ENCODE measurements around the gene NFKBIE. TPM values are rescaled to one million over a fixed set of nuclear protein-coding genes. Genes with fewer than 3 reads are reported as not detected.

NFKBIE gene
- total and polyA plus RNA-seq, 9 of the 15 experiments (the other 6 are each of a cell fraction or from before 2014, with no cell fraction given), result 2.1 to 16.4 (median 11.7) TPM

DNA sequence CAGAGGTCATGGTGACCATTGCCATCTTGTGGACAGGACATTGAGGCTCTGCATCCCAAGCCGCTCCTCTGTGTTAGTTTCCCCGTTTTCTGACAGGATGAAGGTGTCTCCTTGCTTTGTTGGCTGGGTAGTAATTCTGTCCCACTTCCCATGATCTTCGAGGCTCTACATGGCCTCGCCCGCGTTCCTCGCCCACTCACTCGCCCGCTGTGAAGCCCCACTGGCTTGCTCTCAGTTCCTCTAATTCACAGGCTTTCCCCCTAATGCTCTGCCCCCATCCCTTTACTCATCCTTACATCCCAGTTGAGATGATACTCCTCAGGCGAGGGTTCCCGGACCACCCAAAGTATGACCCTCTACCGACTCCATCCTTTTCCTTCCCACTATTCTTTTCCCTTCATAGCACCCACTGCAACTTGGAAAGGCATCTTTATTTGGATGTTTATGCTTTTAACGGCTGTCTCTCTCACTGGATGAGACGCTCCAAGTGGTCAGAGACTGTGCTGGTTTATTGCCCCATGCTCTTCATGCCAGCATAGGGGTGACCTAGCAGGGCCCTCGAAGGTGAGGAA, 7.5 kb downstream of the NFKBIE start (continued):
- TF ChIP-seq, protein P1, sequence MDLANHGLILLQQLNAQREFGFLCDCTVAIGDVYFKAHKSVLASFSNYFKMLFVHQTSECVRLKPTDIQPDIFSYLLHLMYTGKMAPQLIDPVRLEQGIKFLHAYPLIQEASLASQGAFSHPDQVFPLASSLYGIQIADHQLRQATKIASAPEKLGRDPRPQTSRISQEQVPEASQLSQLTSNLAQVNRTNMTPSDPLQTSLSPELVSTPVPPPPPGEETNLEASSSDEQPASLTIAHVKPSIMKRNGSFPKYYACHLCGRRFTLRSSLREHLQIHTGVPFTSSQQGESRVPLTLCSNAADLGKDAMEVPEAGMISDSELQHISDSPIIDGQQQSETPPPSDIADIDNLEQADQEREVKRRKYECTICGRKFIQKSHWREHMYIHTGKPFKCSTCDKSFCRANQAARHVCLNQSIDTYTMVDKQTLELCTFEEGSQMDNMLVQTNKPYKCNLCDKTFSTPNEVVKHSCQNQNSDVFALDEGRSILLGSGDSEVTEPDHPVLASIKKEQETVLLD (IDR thresholded peaks at IDR 0.05), result peak; percentile 72; the same call in 1 of the 2 replicates
- TF ChIP-seq, protein P2, sequence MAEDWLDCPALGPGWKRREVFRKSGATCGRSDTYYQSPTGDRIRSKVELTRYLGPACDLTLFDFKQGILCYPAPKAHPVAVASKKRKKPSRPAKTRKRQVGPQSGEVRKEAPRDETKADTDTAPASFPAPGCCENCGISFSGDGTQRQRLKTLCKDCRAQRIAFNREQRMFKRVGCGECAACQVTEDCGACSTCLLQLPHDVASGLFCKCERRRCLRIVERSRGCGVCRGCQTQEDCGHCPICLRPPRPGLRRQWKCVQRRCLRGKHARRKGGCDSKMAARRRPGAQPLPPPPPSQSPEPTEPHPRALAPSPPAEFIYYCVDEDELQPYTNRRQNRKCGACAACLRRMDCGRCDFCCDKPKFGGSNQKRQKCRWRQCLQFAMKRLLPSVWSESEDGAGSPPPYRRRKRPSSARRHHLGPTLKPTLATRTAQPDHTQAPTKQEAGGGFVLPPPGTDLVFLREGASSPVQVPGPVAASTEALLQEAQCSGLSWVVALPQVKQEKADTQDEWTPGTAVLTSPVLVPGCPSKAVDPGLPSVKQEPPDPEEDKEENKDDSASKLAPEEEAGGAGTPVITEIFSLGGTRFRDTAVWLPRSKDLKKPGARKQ (CRISPR knock-in tag; IDR thresholded peaks at IDR 0.05), result no peak
- TF ChIP-seq ZNF165 (CRISPR knock-in tag; IDR thresholded peaks at IDR 0.05; ENCODE audit: borderline replicate concordance) (0 out of 2 replicates have a peak, but pooled peaks have one; percentile 43), NCOA4 (IDR thresholded peaks at IDR 0.05; ENCODE audit: partially characterized antibody) (no peak), NR2C2 (CRISPR knock-in tag; IDR thresholded peaks at IDR 0.05) (no peak), NR2C2 (tag; IDR thresholded peaks at IDR 0.05) (peak; percentile 87), LEF1 (IDR thresholded peaks at IDR 0.05) (0 out of 2 replicates have a peak, but pooled peaks have one; percentile 32), TBL1XR1 (IDR thresholded peaks at IDR 0.05; ENCODE audit: low read length in 2 of 2) (0 out of 4 replicates have a peak, but pooled peaks of 1 of the 2 experiments have one; percentile 0), OTX1 (CRISPR knock-in tag; IDR thresholded peaks at IDR 0.05) (peak; percentile 77; the same call in 1 of the 2 replicates), DIDO1 (tag; IDR thresholded peaks at IDR 0.05; ENCODE audit: low read depth) (peak; percentile 61; the same call in 1 of the 2 replicates), ZKSCAN3 (CRISPR knock-in tag; IDR thresholded peaks at IDR 0.05) (no peak), PPARD (CRISPR knock-in tag; IDR thresholded peaks at IDR 0.05) (no peak), ESRRA (IDR thresholded peaks at IDR 0.05; ENCODE audit: borderline replicate concordance, low read depth) (peak; percentile 2; the same call in 1 of the 2 replicates), ZNF232 (CRISPR knock-in tag; IDR thresholded peaks at IDR 0.05) (0 out of 2 replicates have a peak, but pooled peaks have one; percentile 21), ZNF263 (CRISPR knock-in tag; IDR thresholded peaks at IDR 0.05; ENCODE audit: borderline replicate concordance) (no peak), SIRT6 (IDR thresholded peaks at IDR 0.05; ENCODE audit: low read depth, low read length) (no peak), TEAD1 (CRISPR knock-in tag; IDR thresholded peaks at IDR 0.05) (peak in 1 of 2 experiments; percentile 6; a peak in 1 of 4 replicates), SMARCA5 (IDR thresholded peaks at IDR 0.05) (peak; percentile 23; the same call in 1 of the 2 replicates)
- TF ChIP-seq, protein P3, sequence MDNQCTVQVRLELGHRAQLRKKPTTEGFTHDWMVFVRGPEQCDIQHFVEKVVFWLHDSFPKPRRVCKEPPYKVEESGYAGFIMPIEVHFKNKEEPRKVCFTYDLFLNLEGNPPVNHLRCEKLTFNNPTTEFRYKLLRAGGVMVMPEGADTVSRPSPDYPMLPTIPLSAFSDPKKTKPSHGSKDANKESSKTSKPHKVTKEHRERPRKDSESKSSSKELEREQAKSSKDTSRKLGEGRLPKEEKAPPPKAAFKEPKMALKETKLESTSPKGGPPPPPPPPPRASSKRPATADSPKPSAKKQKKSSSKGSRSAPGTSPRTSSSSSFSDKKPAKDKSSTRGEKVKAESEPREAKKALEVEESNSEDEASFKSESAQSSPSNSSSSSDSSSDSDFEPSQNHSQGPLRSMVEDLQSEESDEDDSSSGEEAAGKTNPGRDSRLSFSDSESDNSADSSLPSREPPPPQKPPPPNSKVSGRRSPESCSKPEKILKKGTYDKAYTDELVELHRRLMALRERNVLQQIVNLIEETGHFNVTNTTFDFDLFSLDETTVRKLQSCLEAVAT (IDR thresholded peaks at IDR 0.05), result 0 out of 4 replicates have a peak, but pooled peaks of 1 of the 2 experiments have one; percentile 29
- TF ChIP-seq, protein P4, sequence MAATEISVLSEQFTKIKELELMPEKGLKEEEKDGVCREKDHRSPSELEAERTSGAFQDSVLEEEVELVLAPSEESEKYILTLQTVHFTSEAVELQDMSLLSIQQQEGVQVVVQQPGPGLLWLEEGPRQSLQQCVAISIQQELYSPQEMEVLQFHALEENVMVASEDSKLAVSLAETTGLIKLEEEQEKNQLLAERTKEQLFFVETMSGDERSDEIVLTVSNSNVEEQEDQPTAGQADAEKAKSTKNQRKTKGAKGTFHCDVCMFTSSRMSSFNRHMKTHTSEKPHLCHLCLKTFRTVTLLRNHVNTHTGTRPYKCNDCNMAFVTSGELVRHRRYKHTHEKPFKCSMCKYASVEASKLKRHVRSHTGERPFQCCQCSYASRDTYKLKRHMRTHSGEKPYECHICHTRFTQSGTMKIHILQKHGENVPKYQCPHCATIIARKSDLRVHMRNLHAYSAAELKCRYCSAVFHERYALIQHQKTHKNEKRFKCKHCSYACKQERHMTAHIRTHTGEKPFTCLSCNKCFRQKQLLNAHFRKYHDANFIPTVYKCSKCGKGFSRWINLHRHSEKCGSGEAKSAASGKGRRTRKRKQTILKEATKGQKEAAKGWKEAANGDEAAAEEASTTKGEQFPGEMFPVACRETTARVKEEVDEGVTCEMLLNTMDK (IDR thresholded peaks at IDR 0.05; ENCODE audit: borderline replicate concordance, insufficient read depth, low read depth, low read length, poor library complexity, severe bottlenecking), result no peak
- TF ChIP-seq, protein P5, sequence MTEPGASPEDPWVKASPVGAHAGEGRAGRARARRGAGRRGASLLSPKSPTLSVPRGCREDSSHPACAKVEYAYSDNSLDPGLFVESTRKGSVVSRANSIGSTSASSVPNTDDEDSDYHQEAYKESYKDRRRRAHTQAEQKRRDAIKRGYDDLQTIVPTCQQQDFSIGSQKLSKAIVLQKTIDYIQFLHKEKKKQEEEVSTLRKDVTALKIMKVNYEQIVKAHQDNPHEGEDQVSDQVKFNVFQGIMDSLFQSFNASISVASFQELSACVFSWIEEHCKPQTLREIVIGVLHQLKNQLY (CRISPR knock-in tag; conservative IDR thresholded peaks at IDR 0.05), result peak in 1 of 2 experiments; percentile 85; a peak in 2 of 4 replicates
